ENCODE measurements around the gene PCNX1.

DNA sequence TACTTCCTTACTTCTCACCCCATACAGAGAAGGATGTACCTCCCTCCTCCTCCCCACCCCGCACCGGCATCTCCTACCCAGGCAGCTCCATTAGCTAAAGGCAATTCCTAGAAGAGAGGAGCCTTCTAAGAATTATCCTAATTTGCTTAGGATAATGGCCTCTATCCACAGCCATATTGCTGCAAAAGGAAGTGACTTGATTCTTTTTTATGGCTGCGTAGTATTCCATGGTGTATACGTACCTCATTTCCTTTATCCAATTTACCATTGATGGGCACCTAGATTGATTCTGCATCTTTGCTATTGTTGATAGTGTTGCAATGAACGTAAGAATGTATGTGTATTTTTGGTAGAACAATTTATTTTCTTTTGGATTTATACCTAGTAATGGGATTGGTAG is 189.7 kb downstream of the PCNX1 start:
- TF ChIP-seq CTCF (IDR thresholded peaks at IDR 0.05; ENCODE audit: low read depth, low read length, missing input control) (no peak), TAF1 (conservative IDR thresholded peaks at IDR 0.05) (no peak), MAX (IDR thresholded peaks at IDR 0.05) (no peak), RAD21 (IDR thresholded peaks at IDR 0.05) (no peak), JUND (IDR thresholded peaks at IDR 0.05) (no peak), YY1 (IDR thresholded peaks at IDR 0.05) (no peak), GABPA (IDR thresholded peaks at IDR 0.05 in 1 of 2, conservative IDR thresholded peaks at IDR 0.05 in 1 of 2) (no peak), EGR1 (IDR thresholded peaks at IDR 0.05; ENCODE audit: low read depth in 2 of 2) (no peak), ATF3 (IDR thresholded peaks at IDR 0.05) (no peak), NR2F2 (IDR thresholded peaks at IDR 0.05) (no peak), FOXA1 (IDR thresholded peaks at IDR 0.05) (no peak), REST (IDR thresholded peaks at IDR 0.05) (no peak)
- TF ChIP-seq, protein P1, sequence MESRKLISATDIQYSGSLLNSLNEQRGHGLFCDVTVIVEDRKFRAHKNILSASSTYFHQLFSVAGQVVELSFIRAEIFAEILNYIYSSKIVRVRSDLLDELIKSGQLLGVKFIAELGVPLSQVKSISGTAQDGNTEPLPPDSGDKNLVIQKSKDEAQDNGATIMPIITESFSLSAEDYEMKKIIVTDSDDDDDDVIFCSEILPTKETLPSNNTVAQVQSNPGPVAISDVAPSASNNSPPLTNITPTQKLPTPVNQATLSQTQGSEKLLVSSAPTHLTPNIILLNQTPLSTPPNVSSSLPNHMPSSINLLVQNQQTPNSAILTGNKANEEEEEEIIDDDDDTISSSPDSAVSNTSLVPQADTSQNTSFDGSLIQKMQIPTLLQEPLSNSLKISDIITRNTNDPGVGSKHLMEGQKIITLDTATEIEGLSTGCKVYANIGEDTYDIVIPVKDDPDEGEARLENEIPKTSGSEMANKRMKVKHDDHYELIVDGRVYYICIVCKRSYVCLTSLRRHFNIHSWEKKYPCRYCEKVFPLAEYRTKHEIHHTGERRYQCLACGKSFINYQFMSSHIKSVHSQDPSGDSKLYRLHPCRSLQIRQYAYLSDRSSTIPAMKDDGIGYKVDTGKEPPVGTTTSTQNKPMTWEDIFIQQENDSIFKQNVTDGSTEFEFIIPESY (IDR thresholded peaks at IDR 0.05): no peak

Measured in liver (tissue), 3 donors.